Adrenal gland (tissue), 5 donors: ENCODE data around the gene ARHGAP12.

Experiments used
- POLR2A ChIP-seq, 2 donors: fragments of 450-650 bp; IDR thresholded peaks; one replicate each; pipeline ENCODE4 v1.6.1; 2017; ENCODE audit warnings: antibody characterized with exemption in 2 of 2, mild to moderate bottlenecking in 2 of 2, moderate library complexity in 1 of 2
- TF ChIP-seq, protein P1 (sequence below), 6 experiments: fragments of 450-650 bp in 4 of 6; fragments of 200-600 bp in 2 of 6; sonication (generic) in 1 of 6; IDR thresholded peaks; 1 replicate in 5 of 6; 2 replicates in 1 of 6; pipeline versions ENCODE4 v1.5.1 to v1.8.0; 2016 to 2021; ENCODE audit warnings: antibody characterized with exemption in 6 of 6, mild to moderate bottlenecking in 2 of 6, moderate library complexity in 1 of 6
- donor health status: DM: no; HTN: no; CAD: no.

DNA sequence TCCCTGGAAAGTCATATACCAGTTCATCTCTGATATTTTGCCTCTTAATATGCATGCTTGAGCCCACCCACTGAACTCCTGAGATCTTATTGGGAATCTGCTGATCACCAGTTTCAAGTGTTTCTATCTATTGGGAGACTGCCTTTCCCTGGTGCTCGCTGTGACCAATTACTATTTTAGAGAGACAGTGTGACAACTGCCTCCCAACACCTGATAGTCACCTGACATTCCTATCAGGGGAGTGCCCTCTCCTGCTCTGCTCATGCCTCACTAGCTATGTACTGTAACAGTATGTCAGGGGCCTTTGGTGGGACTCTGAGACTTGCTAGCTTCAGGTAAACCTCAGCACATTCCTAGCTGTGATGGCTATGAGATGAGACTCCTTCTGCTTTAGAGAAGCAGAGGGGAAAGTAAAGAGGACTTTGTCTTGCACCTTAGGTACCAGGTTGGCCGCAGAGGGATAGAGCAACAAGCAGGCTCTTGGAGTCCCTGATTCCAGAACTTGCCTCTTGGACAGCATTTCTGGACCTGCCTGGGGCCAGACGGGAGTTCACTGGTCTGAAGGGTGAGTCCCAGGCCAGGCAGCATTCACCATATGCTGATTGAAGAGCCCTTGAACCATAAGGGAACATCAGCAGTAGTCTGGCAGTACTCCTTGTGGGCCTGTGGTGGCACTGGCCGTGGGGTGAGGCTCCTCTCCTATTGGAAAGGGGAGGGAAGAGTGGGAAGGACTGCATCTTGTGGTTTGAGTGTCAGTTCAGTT lies 34.4 kb upstream of the ARHGAP12 start:
- TF ChIP-seq, protein P1, sequence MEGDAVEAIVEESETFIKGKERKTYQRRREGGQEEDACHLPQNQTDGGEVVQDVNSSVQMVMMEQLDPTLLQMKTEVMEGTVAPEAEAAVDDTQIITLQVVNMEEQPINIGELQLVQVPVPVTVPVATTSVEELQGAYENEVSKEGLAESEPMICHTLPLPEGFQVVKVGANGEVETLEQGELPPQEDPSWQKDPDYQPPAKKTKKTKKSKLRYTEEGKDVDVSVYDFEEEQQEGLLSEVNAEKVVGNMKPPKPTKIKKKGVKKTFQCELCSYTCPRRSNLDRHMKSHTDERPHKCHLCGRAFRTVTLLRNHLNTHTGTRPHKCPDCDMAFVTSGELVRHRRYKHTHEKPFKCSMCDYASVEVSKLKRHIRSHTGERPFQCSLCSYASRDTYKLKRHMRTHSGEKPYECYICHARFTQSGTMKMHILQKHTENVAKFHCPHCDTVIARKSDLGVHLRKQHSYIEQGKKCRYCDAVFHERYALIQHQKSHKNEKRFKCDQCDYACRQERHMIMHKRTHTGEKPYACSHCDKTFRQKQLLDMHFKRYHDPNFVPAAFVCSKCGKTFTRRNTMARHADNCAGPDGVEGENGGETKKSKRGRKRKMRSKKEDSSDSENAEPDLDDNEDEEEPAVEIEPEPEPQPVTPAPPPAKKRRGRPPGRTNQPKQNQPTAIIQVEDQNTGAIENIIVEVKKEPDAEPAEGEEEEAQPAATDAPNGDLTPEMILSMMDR (IDR thresholded peaks at IDR 0.05), result no peak
- no peak for TF ChIP-seq POLR2A (IDR thresholded peaks at IDR 0.05)
